ENCODE data around the gene TRIP13.

GRCh38 chr5:957748-958485 is 65.2 kb downstream of the TRIP13 start:
- TF ChIP-seq EZH2 (IDR thresholded peaks at IDR 0.05; ENCODE audit: insufficient read depth, poor library complexity, severe bottlenecking): no peak
- no peak for TF ChIP-seq EZH2phosphoT487 (IDR thresholded peaks at IDR 0.05; ENCODE audit: insufficient read depth, low read depth)
